ENCODE data around the gene APPBP2.
"Not testable (repeated sequence)": the region's sequence is repeated elsewhere in the genome, so short reads cannot be mapped to it uniquely, and the experiment has no call there.

APPBP2 gene

DNA sequence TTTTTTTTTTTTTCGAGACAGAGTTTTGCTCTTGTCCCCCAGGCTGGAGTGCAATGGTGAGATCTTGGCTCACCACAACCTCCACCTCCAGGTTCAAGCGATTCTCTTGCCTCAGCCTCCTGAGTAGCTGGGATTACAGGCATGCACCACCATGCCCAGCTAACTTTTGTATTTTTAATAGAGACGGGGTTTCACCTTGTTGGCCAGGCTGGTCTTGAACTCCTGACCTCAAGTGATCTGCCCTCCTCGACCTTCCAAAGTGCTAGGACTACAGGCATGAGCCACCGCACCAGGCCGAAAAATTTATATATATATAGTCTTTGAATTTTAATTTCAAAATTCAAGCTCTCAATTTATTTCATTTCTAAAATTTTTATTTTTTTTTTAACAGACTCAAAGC lies 97.6 kb downstream of the APPBP2 start:
- not testable (repeated sequence) for DNase-seq

GRCh38 chr17:60426596-60426995 lies 99.4 kb downstream of the APPBP2 start:
- no peak for DNase-seq

GRCh38 chr17:60425626-60426025 lies 100.4 kb downstream of the APPBP2 start:
- DNase-seq = no peak

DNA sequence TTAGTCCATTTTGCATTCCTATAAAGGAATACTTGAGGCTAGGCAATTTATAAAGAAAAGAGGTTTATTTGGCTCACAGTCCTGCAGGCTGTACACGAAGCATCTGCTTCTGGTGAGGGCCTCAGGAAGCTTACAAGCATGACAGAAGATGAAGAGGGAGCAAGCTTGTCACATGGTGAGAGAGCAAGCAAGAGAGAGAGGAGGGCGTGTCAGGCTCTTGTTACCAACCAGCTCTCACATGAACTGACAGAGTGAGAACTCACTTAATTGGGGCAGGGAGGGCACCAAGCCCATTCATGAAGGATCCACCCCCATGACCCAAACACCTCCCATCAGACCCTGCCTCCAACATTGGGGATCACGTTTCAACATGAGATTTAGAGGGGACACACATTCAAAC lies 102.2 kb downstream of the APPBP2 start:
- no peak for DNase-seq

DNA sequence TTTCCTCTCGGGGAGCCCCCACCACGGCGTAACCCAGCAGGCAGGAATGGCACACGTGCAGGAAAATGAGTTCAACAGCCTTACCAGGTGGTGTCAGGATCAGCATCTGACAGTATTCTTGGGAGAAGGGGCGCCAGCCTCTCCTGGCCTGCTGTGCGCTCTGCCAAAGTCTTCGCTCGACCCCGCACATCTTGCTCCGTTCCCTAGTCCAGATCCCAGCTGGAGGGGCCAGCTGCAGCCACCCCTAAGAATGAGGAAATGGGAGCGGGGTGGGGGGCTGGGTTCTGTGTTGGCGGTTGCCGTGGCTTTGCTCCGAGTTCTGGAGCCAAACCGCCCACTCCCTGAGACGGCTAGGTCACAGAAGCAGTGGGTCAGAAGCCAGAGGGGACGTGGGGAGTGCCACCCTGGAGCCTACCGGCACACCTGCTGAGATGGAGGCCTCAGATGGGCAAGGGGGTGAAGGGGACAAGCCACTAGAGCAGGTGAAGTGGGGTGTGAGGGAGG lies 103.8 kb downstream of the APPBP2 start, which contains the start of gene CHCT1:
Gene CHCT1 (plus strand): TSS at position 328 of the 504 bp plus-strand sequence. CDS start 104 bp downstream, at position 432.
- no peak for DNase-seq

DNA sequence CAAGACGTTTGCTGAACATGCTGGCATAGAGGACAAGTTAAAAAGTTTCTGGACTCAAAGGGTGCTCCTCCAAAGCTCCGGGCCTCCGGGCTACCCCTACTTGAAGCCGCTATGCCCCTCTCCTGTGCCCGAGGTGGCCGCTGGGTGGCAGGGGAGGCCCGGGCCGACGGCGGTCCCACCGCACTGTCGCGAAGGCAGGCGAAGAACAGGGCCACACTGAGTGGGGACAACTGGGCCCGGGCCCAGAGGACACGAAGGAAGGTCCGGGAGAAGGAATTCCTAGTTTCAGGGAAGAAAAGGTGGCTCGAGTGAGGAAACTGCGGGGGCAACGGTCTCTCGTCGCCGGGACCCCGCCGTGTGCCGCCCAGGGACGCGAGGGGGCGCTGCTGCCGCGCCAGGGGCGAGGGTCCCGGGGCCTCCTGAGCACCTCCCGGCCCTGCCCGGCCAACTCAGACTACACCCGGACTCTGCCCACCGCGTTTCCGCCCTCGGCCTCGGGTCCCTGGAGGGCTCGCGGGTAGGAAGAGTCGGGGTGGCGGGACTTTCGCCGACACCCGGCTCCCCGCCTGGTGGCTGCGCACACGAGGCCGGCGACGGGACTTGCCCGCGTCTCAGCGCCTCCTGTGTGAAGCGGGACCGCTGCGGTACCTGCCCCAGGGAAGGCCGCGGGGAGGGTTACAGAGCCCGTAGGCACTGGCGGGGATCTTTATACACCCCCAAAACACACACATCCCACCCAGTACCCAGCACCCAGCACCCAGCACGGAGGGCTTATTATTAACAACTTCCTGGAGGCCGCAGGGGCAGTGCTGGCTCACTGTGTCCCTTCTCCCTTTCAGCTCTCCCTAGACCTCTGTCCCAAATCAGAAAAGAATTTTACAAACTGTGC lies 104.5 kb downstream of the APPBP2 start:
- peak; percentile 91 for DNase-seq

DNA sequence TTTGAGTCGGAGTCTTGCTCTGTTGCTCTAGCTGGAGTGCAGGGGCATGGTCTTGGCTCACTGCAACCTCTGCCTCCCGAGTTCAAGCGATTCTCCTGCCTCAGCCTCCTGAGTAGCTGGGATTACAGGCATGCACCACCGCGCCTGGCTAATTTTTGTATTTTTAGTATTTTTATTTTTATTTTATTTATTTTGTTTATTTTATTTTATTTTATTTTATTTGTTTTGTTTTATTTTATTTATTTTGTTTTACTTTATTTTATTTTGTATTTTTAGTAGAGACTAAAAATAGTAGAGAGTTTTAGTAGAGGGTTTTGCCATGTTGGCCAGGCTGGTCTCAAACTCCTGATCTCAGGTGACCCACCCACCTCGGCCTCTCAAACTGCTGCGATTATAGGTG lies 106.2 kb downstream of the APPBP2 start:
- not testable (repeated sequence) for DNase-seq

DNA sequence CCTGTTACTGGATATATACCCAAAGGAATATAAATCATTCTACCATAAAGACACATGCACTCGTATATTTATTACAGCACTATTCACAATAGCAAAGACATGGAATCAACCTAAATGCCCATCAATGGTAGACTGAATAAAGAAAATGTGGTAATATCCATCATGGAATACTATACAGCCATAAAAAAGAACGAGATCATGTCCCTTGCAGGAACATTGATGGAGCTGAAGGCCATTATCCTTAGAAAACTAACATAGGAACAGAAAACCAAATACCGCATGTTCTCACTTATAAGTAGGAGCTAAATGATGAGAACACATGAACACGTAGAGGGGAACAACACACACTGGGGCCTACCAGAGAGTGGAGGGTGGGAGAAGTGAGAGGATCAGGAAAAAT lies 107.0 kb downstream of the APPBP2 start:
- not testable (repeated sequence) for DNase-seq

GRCh38 chr17:60416368-60416925 lies 109.6 kb downstream of the APPBP2 start:
- DNase-seq = no peak

DNA sequence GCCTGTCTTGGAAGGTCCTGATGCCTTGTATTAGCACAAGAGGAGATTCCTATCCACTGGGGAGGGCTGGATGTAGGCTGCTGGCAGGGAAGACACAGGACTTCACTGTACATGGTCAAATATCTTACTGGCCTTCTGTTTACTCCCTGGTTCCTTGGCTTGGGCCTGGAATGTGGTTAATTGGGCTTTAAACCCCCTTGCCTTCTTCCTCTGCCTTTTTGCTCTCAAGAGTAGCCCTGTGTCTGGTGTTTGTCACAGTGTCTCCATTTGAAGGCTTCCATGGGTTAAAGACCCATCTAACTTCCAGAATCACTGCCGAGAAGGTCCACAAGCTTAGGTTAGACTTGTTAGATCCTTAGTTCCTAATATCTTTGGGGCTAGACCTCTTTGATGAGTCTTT lies 110.9 kb downstream of the APPBP2 start:
- no peak for DNase-seq

DNA sequence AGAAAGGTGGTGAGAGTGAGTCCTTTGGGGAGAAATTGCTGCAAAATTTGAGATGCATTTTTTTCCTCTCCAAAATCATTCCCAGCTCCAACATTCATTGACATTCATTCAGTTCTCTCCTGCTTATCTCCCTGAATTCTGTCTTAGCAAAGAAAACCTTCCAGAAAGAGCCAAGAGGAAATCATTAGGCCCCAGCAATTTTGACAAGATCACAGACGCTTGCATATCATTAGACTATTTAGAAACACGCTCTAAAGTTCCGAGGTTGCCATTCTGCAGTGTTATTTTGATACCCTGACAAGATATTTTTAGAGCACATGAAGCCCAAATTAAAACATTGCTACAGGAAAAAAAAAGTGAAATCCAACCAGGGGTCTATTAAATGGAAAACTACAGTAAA lies 113.3 kb downstream of the APPBP2 start:
- no peak for DNase-seq

- no peak for DNase-seq
Measured at GRCh38 chr17:60410001-60410400, 116.0 kb downstream of the APPBP2 start.

DNA sequence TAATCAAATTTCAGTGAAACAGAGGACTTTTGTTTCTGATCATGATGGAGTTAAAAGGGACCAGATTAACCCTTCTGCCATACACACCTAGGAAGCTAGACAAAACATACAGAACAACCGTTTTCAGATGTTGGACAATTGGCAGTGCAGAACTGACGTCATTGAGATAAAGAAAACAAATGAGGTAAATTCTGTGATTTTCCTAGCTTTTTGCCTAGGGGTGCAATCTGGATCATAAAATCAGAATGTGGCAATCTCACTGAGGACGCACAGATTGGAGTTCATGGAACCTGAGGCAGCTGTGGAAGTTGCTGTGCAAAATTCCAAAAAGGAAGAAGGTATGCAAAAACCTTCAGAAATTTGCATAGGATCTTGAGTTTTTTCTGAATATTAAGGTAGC lies 119.2 kb downstream of the APPBP2 start:
- no peak for DNase-seq

- no peak for DNase-seq
Measured at GRCh38 chr17:60403962-60404361, 122.1 kb downstream of the APPBP2 start.

GRCh38 chr17:60403523-60403810 lies 122.6 kb downstream of the APPBP2 start:
- no peak for DNase-seq

GRCh38 chr17:60401819-60402218 lies 124.2 kb downstream of the APPBP2 start:
- no peak for DNase-seq

DNA sequence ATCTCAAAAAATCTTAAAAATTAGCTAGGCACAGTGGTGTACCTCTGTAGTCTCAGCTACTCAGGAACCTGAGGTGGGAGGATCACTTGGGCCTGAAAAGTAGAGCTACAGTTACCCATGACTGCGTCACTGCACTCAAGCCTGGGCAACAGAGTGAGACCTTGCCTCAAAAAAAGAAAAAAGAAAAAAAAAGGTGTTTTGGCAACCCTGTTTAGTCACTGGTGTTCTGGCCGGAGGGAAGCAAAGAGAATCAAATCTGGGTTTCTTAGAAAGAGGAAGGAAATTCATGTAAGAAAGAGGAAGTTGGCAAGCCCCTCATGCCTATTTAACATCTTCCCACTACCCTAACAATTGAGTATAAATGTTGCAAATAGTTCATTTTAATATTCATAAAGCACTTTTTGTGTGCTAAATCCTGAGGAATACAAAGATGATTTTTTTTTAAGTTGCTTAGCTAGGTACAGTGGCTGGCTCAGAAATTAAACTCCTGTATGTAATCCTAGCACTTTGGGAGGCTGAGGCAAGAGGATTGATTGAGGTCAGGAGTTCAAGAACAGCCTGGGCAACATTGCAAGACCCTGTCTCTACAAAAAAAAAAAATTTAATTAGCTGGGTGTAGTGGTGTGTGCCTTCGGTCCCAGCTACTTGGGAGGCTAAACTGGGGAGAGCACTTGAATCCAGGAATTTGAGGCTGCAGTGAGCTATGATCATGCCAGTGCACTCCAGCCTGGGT lies 127.6 kb downstream of the APPBP2 start:
- no peak for DNase-seq

DNA sequence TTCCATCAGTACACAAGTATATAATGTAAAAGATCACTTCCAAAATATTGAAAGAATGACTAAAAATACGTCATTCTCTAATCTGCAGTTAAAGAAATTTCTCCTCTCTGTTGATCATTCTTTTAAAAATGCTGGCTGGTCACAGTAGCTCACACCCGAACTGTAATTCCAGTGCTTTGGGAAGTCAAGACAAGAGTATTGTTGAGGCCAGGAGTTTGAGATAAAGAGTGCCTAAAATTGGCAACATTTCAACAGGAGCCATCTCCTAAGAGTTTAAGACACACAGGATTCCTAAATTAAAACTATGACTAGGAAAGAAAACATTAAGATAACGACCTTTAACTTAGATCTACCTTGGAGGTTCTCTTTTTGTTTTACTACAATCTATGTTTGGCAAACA lies 129.6 kb downstream of the APPBP2 start:
- no peak for DNase-seq

DNA sequence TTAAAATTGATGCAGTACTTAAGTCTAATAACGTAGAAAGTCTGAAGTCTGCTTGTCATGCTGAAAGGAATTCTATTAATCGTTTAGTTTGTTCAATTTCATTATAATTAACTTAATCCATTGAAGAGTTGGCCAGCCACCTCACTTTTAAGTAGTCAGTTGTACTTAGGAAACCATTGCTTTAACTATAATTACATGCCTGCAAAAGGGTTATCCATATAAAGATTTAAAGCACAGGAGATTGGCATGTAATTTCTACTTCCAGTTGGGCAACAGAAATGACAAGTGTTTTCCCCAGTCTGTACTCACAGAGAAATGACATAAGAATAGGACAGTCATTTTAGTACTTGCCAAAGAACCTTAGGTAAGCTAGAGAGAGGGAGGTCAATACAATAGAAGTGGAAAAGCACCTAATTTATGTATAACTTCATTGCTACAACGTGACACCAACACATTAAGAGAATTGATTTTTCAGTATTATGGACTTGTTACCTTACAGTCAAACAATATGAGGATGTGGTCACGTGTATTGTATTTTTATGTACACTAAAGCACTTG lies 130.5 kb downstream of the APPBP2 start:
- no peak for DNase-seq

- DNase-seq = no peak
Measured at GRCh38 chr17:60393840-60394723, 132.0 kb downstream of the APPBP2 start.
